Measurements from ENCODE around the gene DRGX.

DRGX gene

GRCh38 chr10:49418328-49418727 is 22.4 kb upstream of the DRGX start:
- H3K4me3 ChIP-seq (ENCODE audit: low read depth, low read length), result no peak overlapping the region
- no peaks in the 10 kb centered on the region for H3K9me3 ChIP-seq (ENCODE audit: control insufficient read depth, insufficient read depth, low read length)
- no peaks in the 10 kb centered on the region for H3K27me3 ChIP-seq (ENCODE audit: control insufficient read depth, insufficient read depth, low read length)
- H3K4me1 ChIP-seq (ENCODE audit: control insufficient read depth, insufficient read depth, low read length), result peaks cover 7% of the 10 kb centered on the region; the same call in 1 of the 2 replicates
- H3K36me3 ChIP-seq (ENCODE audit: control insufficient read depth, insufficient read depth, low read length), result no peaks in the 10 kb centered on the region
- no peak overlapping the region for H3K27ac ChIP-seq (ENCODE audit: low read depth, low read length)
- no peak overlapping the region for H3K9ac ChIP-seq (ENCODE audit: low read depth, low read length)

DNA sequence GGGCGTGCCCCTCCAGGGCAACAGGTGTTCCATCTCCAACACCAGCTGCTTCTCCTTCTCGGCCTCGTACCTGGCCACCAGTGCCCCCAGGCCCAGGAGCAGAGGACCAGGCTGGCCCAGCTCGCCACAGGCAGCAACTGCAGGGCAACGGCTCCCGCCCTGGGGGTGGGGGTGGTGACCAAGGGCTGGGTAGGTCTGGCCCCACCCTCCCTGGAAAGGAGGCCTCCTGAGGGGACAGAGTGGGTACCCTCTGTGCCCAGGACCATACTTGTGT is 22.1 kb upstream of the DRGX start:
- Histone ChIP-seq H3K27me3 (ENCODE audit: control insufficient read depth, insufficient read depth, low read length) (no peaks in the 10 kb centered on the region), H3K36me3 (ENCODE audit: control insufficient read depth, insufficient read depth, low read length) (no peaks in the 10 kb centered on the region), H3K9ac (ENCODE audit: low read depth, low read length) (no peak overlapping the region), H3K4me3 (ENCODE audit: low read depth, low read length) (no peak overlapping the region), H3K4me1 (ENCODE audit: control insufficient read depth, insufficient read depth, low read length) (peaks cover 7% of the 10 kb centered on the region; the same call in 1 of the 2 replicates), H3K27ac (ENCODE audit: low read depth, low read length) (no peak overlapping the region), H3K9me3 (ENCODE audit: control insufficient read depth, insufficient read depth, low read length) (no peaks in the 10 kb centered on the region)

DNA sequence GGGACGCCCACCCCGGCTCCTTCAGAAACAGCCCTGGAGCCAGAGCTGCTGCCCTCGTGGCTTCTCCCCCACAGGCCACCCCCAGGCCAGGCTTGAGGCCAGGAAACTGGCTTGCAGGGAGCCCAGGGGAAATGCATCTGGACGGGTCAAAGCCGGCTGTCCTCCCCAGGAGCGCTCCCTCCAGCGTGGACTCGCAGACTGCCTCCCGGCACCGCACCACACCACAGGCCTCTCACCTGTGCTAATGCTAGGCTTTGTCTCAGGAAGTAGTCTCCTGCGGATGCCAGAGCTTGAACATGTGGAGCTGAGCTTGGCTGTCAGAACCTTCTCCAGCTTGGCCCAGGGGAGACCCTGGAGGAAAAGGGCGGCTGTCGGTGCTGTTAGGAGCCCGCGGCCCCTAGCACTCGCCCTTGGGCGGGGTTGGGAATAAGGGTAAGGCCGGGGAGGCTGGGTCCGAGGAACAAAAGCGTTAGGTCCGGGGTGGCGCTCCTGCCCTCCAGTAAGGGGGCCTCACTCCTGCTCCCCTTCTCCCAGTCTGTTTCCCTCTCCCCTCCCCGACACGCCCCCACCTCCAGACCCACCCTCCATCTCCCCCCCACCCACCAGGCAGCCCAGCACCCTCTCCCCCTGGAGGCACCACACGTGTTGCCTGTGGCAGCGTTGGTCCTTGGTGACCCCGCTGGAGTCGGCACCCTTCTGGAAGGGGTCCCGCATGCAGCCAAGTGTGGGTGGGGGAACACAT is 21.6 kb upstream of the DRGX start:
- Histone ChIP-seq H3K9me3 (ENCODE audit: control insufficient read depth, insufficient read depth, low read length) (no peaks in the 10 kb centered on the region), H3K36me3 (ENCODE audit: control insufficient read depth, insufficient read depth, low read length) (no peaks in the 10 kb centered on the region), H3K27ac (ENCODE audit: low read depth, low read length) (no peak overlapping the region), H3K9ac (ENCODE audit: low read depth, low read length) (no peak overlapping the region), H3K4me3 (ENCODE audit: low read depth, low read length) (no peak overlapping the region), H3K4me1 (ENCODE audit: control insufficient read depth, insufficient read depth, low read length) (peaks cover 7% of the 10 kb centered on the region; the same call in 1 of the 2 replicates), H3K27me3 (ENCODE audit: control insufficient read depth, insufficient read depth, low read length) (no peaks in the 10 kb centered on the region)

DNA sequence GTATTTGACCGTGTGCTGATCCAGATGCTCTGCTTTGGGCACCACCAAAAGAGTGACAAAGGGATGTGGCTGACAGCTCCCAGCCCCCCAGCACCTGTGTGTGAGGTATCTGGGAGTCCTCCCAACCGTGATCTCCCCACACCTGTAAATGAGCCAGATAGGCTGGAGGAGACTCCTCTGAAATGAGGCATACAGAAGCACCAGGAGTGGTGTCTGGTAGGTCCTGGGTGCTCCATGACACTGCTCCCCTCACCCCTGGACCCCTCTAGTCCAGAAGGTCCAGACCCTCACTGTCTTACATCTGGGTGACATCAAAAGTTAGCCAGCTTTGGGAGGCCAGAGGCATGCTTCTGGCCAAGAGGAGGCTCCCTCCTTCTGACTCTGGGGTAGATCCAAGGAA is 20.0 kb upstream of the DRGX start:
- Histone ChIP-seq H3K27me3 (ENCODE audit: control insufficient read depth, insufficient read depth, low read length) (no peaks in the 10 kb centered on the region), H3K27ac (ENCODE audit: low read depth, low read length) (no peak overlapping the region), H3K9me3 (ENCODE audit: control insufficient read depth, insufficient read depth, low read length) (no peaks in the 10 kb centered on the region), H3K36me3 (ENCODE audit: control insufficient read depth, insufficient read depth, low read length) (no peaks in the 10 kb centered on the region), H3K9ac (ENCODE audit: low read depth, low read length) (no peak overlapping the region), H3K4me3 (ENCODE audit: low read depth, low read length) (no peak overlapping the region), H3K4me1 (ENCODE audit: control insufficient read depth, insufficient read depth, low read length) (peaks cover 7% of the 10 kb centered on the region; the same call in 1 of the 2 replicates)

GRCh38 chr10:49415109-49415508 is 19.2 kb upstream of the DRGX start:
- no peaks in the 10 kb centered on the region for H3K27me3 ChIP-seq (ENCODE audit: control insufficient read depth, insufficient read depth, low read length)
- H3K36me3 ChIP-seq (ENCODE audit: control insufficient read depth, insufficient read depth, low read length), result no peaks in the 10 kb centered on the region
- no peak overlapping the region for H3K9ac ChIP-seq (ENCODE audit: low read depth, low read length)
- H3K9me3 ChIP-seq (ENCODE audit: control insufficient read depth, insufficient read depth, low read length), result no peaks in the 10 kb centered on the region
- H3K4me3 ChIP-seq (ENCODE audit: low read depth, low read length), result no peak overlapping the region
- H3K27ac ChIP-seq (ENCODE audit: low read depth, low read length), result no peak overlapping the region
- H3K4me1 ChIP-seq (ENCODE audit: control insufficient read depth, insufficient read depth, low read length), result peaks cover 7% of the 10 kb centered on the region; the same call in 1 of the 2 replicates

DNA sequence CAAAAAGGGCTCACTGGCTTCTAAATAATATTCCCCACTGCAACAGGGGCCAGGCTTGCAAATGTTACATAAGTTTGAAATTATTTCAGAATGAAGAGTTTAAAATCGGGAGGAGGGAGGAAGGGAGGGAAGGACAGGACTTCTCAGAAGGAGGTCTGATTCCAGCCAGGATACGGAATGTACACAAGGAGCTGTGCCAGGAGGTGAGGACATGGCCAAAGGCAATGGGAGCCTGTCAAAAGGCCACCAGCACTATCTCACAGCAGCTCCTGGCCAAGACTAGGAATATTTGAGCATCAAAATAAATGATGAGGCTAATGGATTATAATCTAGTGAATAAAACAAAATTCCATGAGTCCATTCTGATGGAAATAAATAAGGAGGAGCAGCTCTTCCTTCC is 18.6 kb upstream of the DRGX start:
- no peak overlapping the region for H3K27ac ChIP-seq (ENCODE audit: low read depth, low read length)
- no peak overlapping the region for H3K4me3 ChIP-seq (ENCODE audit: low read depth, low read length)
- no peaks in the 10 kb centered on the region for H3K36me3 ChIP-seq (ENCODE audit: control insufficient read depth, insufficient read depth, low read length)
- no peak overlapping the region for H3K9ac ChIP-seq (ENCODE audit: low read depth, low read length)
- H3K27me3 ChIP-seq (ENCODE audit: control insufficient read depth, insufficient read depth, low read length), result no peaks in the 10 kb centered on the region
- peaks cover 7% of the 10 kb centered on the region; the same call in 1 of the 2 replicates for H3K4me1 ChIP-seq (ENCODE audit: control insufficient read depth, insufficient read depth, low read length)
- H3K9me3 ChIP-seq (ENCODE audit: control insufficient read depth, insufficient read depth, low read length), result no peaks in the 10 kb centered on the region

DNA sequence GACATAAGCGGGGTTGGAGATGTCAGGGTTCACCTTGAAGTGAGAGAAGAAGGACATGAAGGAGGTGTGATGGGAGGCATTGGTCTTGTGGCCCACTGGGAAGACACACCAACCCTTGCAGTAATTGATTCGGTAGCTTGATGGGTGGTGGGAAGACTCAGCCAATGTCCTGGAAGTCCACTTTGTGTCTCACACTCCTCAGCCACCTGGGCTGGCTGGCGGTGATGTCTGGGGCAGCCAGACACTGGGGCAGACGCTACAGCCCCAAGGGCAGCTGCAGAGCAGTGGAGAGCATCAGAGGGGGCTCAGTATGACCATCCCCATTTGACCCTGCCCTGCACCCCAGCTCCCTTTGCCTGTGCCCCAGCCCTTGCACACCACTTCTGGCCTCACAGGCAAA is 16.7 kb upstream of the DRGX start:
- Histone ChIP-seq H3K36me3 (ENCODE audit: control insufficient read depth, insufficient read depth, low read length) (no peaks in the 10 kb centered on the region), H3K27me3 (ENCODE audit: control insufficient read depth, insufficient read depth, low read length) (0 out of 2 replicates have a peak, but pooled peaks cover 3% of the 10 kb centered on the region), H3K4me3 (ENCODE audit: low read depth, low read length) (no peak overlapping the region), H3K4me1 (ENCODE audit: control insufficient read depth, insufficient read depth, low read length) (peaks cover 7% of the 10 kb centered on the region; the same call in 1 of the 2 replicates), H3K9ac (ENCODE audit: low read depth, low read length) (no peak overlapping the region), H3K27ac (ENCODE audit: low read depth, low read length) (no peak overlapping the region), H3K9me3 (ENCODE audit: control insufficient read depth, insufficient read depth, low read length) (no peaks in the 10 kb centered on the region)

DNA sequence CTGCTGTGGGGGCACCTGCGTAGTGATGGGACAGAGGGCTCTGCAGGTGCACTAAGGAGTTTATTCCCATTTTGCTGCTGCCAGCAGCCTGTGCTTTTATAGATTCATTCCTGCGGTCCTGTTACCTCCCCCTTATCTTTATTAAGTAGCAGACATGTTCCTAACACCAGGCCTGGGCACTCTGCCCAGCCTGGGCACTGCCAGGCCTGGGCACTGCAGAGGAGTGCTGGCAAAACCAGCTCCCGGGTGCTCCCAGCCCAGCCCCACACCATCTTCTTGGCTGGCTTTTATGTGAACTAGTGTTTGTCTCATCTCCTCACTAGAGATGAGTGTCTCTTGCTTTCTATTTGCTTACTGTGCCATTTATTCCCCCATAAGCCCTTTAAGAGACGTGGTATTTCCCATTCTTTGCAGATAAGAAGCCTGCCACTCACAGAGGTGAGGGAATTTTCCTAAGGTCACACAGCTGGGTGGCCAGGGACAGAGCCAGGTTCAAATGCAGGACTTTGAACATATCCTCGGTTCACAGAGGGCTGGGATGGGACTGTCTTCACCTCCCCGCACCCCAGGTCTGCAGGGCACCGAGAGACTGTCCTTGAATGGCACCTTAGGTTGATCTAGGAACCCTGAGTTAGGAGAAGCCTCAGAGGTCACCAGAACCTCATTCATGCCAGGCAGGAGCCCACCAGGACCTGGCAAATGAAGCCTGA is 14.6 kb upstream of the DRGX start:
- peaks cover 4% of the 10 kb centered on the region; the same call in 1 of the 2 replicates for H3K27me3 ChIP-seq (ENCODE audit: control insufficient read depth, insufficient read depth, low read length)
- no peak overlapping the region for H3K4me3 ChIP-seq (ENCODE audit: low read depth, low read length)
- H3K9ac ChIP-seq (ENCODE audit: low read depth, low read length), result no peak overlapping the region

GRCh38 chr10:49409755-49410154 is 13.9 kb upstream of the DRGX start:
- no peaks in the 10 kb centered on the region for H3K9me3 ChIP-seq (ENCODE audit: control insufficient read depth, insufficient read depth, low read length)
- H3K4me1 ChIP-seq (ENCODE audit: control insufficient read depth, insufficient read depth, low read length), result peaks cover 12% of the 10 kb centered on the region; the same call in 1 of the 2 replicates
- H3K9ac ChIP-seq (ENCODE audit: low read depth, low read length), result no peak overlapping the region
- H3K27ac ChIP-seq (ENCODE audit: low read depth, low read length), result no peak overlapping the region
- peaks cover 8% of the 10 kb centered on the region; the same call in 1 of the 2 replicates for H3K27me3 ChIP-seq (ENCODE audit: control insufficient read depth, insufficient read depth, low read length)
- no peak overlapping the region for H3K4me3 ChIP-seq (ENCODE audit: low read depth, low read length)
- H3K36me3 ChIP-seq (ENCODE audit: control insufficient read depth, insufficient read depth, low read length), result no peaks in the 10 kb centered on the region

More for the DNA sequence above, 14.6 kb upstream of the DRGX start:
- Histone ChIP-seq H3K9me3 (ENCODE audit: control insufficient read depth, insufficient read depth, low read length) (no peaks in the 10 kb centered on the region), H3K27ac (ENCODE audit: low read depth, low read length) (no peak overlapping the region), H3K36me3 (ENCODE audit: control insufficient read depth, insufficient read depth, low read length) (no peaks in the 10 kb centered on the region), H3K4me1 (ENCODE audit: control insufficient read depth, insufficient read depth, low read length) (peaks cover 7% of the 10 kb centered on the region; the same call in 1 of the 2 replicates)

DNA sequence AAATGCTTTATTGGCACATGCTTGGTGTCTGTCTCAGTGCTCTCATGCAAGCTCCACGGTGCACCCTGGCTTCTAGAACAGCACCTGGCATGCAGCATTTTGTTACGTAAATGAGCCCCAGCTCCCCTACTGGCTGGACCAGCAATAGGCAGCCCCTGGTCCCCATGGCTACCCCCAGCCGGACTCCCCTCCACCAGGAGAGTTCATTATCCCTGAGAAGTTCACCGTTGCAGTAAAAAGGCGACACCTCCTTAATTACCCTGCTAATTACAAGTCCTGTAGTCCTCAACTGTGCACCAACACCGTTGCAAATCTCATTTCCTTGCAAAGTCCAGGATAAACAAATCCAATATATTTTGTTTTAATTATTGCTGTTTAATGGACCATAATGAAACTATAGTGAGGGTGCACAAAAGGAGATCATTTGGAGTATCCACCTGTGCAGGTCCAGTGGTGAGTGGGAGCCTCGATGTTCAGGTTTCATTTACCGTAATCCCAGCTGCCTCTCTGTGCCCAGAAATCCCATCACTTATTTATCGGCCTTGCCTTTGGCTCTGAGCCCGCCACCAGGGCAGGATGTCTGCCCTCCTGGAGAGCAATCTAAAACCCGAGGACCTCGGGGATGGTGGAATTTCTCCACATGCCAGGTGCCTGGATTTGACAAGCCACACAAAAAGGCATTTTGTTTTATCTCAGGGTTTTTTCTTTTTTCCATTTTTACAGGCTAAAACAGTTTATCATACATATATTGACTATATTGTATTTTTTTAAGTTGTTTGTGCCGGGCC is 12.8 kb upstream of the DRGX start:
- Histone ChIP-seq H3K27me3 (ENCODE audit: control insufficient read depth, insufficient read depth, low read length) (peaks cover 14% of the 10 kb centered on the region), H3K36me3 (ENCODE audit: control insufficient read depth, insufficient read depth, low read length) (no peaks in the 10 kb centered on the region), H3K9ac (ENCODE audit: low read depth, low read length) (no peak overlapping the region), H3K4me1 (ENCODE audit: control insufficient read depth, insufficient read depth, low read length) (peaks cover 12% of the 10 kb centered on the region; the same call in 1 of the 2 replicates), H3K27ac (ENCODE audit: low read depth, low read length) (no peak overlapping the region), H3K9me3 (ENCODE audit: control insufficient read depth, insufficient read depth, low read length) (no peaks in the 10 kb centered on the region), H3K4me3 (ENCODE audit: low read depth, low read length) (no peak overlapping the region)

Measured in HUES48 (cell line).